Left cardiac atrium (tissue), 4 donors: ENCODE data around the gene PTGS2. TPM values are rescaled to one million over a fixed set of nuclear protein-coding genes. Genes with fewer than 3 reads are reported as not detected.

Source experiments
- ATAC-seq, 2 donors: fragments of 200-7000 bp; cut with Tn5 transposase; one replicate each; pipeline ENCODE4 v1.9.1; 2020; ENCODE audit warnings: mild to moderate bottlenecking in 2 of 2, moderate library complexity in 2 of 2
- DNase-seq: peaks from one replicate; pipeline ENCODE4 v3.0.0-alpha.2; 2020
- intact Hi-C, 2 donors: fragments of 100-400 bp; cut with DNase I; formaldehyde crosslinking; loops; one replicate each; pipeline versions ENCODE4 v1.14.1 to v1.15.1; 2022 to 2023
- total RNA-seq, 2 donors: library from RNA; stranded (reverse); fragmentation: NEBNext Ultra II Directional; extraction: Animal tissue kit (Norgen Biotek cat#: 25700); gene quantifications; one replicate each; pipeline ENCODE4 v1.2.1, GENCODE V29; 2021
- donor health status: DM: no; HTN: yes; CAD: no.
- donor health status: DM: no; HTN: yes; CAD: no; lungs with severe emphysema.
- donor health status: DM: yes; HTN: yes; CAD: no.
- donor health status: Dilated cardiomyopathy.

Gene PTGS2
- total RNA-seq, 2 donors from 2014 or later = 1.4 to 4.6 TPM

DNA sequence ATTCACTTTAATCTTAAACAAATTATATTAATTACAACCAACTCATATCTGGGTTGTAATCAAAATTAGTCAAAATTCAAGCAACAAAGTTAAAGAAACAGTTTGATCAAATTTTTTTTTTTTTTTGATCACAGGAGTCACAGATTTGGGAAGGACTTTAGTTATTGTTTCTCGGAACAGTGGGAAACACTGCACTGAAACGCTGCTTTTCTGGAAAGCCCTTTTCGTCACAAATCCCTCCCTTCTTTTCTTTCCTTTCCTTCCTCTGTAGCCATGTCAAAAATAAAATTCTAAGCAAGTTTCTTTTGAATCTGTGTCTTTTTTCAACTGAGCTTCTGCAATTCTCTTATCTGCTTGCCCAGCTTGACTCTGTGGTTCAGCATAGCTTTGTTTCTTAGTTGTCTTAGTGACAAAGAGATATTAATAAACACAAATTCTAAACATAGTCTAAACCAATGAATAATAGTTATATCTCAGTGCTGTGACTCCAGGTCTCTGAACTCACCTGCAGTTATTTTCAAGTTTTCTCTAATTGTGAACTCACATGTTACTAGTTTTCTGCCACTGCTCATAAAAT is 53.8 kb downstream of the PTGS2 start:
- intact Hi-C loops = no loop called here
- DNase-seq (no peak), ATAC-seq (peak in 1 of 2 donors; percentile 42)

DNA sequence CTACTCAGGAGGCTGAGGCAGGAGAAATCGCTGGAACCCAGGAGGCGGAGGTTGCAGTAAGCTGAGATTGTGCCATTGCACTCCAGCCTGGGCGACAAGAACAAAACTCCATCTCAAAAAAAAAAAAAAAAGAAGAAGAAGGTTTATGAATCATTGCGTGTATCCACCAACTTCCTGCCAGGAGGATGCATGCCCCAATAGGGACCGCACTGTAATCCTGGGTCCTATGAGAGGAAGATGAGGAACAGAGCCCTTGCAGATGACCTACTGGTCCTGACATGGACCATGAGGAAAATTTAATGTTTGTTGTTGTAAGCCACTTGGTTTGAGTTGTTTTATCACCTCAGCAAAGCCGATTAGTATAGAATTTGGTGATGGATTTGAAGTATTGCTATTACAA is 56.7 kb downstream of the PTGS2 start:
- intact Hi-C loops = no loop called here
- peak in 1 of 2 donors; percentile 43 for ATAC-seq
- no peak for DNase-seq

Other genes with a start within 250 kb of the PTGS2 start
- gene PDC, start 219.3 kb downstream of the PTGS2 start, total RNA-seq = not detected
- gene PLA2G4A, start 148.5 kb upstream of the PTGS2 start, total RNA-seq = 1 to 10 TPM; 6.7 to 7.8 TPM